Activated naive CD4-positive, alpha-beta T cell treated with anti-CD3 and anti-CD28 coated beads for 36 hours (primary cell): ENCODE results near the gene CAMTA1. TPM values are rescaled to one million over a fixed set of nuclear protein-coding genes. Genes with fewer than 3 reads are reported as not detected.

Experiments
- CTCF ChIA-PET: fragments of 350-600 bp; sonication (Branson Sonifier 250); formaldehyde crosslinking; loops from one replicate; lab custom pipeline; 2021; ENCODE audit warnings: antibody characterized with exemption; lab: Charles Lee
- DNase-seq: peaks from one replicate; pipeline ENCODE4 v3.0.0-alpha.2; 2020
- H3K27ac Mint-ChIP-seq: one replicate; pipeline ENCODE4 v1.8.0; 2021; ENCODE audit warnings: mild to moderate bottlenecking, mixed read lengths
- H3K27me3 Mint-ChIP-seq: one replicate; pipeline ENCODE4 v1.8.0; 2021; ENCODE audit warnings: low read depth, mixed read lengths
- H3K36me3 Mint-ChIP-seq: one replicate; pipeline ENCODE4 v1.8.0; 2021; ENCODE audit warnings: low read depth, mixed read lengths
- H3K4me1 Mint-ChIP-seq: one replicate; pipeline ENCODE4 v1.8.0; 2021; ENCODE audit warnings: low read depth, mixed read lengths
- H3K4me3 Mint-ChIP-seq: one replicate; pipeline ENCODE4 v1.8.0; 2021; ENCODE audit warnings: mild to moderate bottlenecking, moderate library complexity, mixed read lengths
- H3K9me3 Mint-ChIP-seq: one replicate; pipeline ENCODE4 v1.8.0; 2021; ENCODE audit warnings: mixed read lengths
- intact Hi-C: fragments of 100-400 bp; cut with micrococcal nuclease; formaldehyde crosslinking; loops from one replicate; pipeline ENCODE4 v1.15.1; 2023
- total RNA-seq, 2 experiments: library from RNA; stranded (reverse); gene quantifications; one replicate each; pipeline ENCODE4 v1.2.3, GENCODE V29; 2021

The CAMTA1 gene
- total RNA-seq, 2 experiments from 2014 or later, result 61.5 to 70.9 TPM

DNA sequence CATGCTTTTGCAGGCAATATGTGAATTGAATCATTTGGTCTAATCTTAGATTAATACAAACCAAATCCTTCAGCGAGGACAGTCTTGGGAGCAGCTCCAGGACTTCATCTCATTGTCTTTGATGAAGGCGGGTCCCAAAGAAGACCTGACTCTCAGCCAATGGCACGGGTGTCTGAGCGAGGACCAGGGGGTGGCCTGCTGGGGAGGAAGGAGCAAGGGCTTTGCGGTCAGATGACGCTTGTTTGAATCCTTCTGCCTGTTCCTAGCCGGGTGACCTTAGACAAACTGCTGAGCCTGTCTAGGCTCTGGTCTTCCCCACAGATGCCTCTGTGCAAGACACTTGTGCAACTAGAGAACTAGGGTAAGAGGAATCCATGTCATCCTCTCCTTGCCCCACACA lies 673.7 kb downstream of the CAMTA1 start:
- intact Hi-C loops, result no loop called here
- no peak for DNase-seq
- Mint-ChIP-seq H3K4me1 (no peaks in the 10 kb centered on the region), H3K9me3 (no peaks in the 10 kb centered on the region), H3K27ac (no peak overlapping the region), H3K27me3 (no peaks in the 10 kb centered on the region), H3K4me3 (no peak overlapping the region), H3K36me3 (no peaks in the 10 kb centered on the region)
- CTCF ChIA-PET, result no interaction called here

GRCh38 chr1:7459914-7460313 lies 674.7 kb downstream of the CAMTA1 start:
- Mint-ChIP-seq H3K4me3 (no peak overlapping the region), H3K27ac (no peak overlapping the region)

GRCh38 chr1:7460807-7461206 lies 675.6 kb downstream of the CAMTA1 start:
- no peaks in the 10 kb centered on the region for H3K4me1 Mint-ChIP-seq
- no peak overlapping the region for H3K4me3 Mint-ChIP-seq
- intact Hi-C loops, result no loop called here
- DNase-seq, result no peak
- H3K27ac Mint-ChIP-seq, result no peak overlapping the region
- CTCF ChIA-PET, result no interaction called here
- H3K9me3 Mint-ChIP-seq, result no peaks in the 10 kb centered on the region
- no peaks in the 10 kb centered on the region for H3K36me3 Mint-ChIP-seq
- H3K27me3 Mint-ChIP-seq, result no peaks in the 10 kb centered on the region

More at GRCh38 chr1:7459914-7460313, 674.7 kb downstream of the CAMTA1 start:
- no peak for DNase-seq
- H3K27me3 Mint-ChIP-seq, result no peaks in the 10 kb centered on the region
- H3K9me3 Mint-ChIP-seq, result no peaks in the 10 kb centered on the region
- intact Hi-C loops, result no loop called here
- H3K36me3 Mint-ChIP-seq, result no peaks in the 10 kb centered on the region
- H3K4me1 Mint-ChIP-seq, result no peaks in the 10 kb centered on the region
- CTCF ChIA-PET, result interaction anchor here (0.6 kb wide), 1 partner anchor 390 kb away, joined by 5 read pairs; no protein-coding TSS in a partner anchor

- no peak for DNase-seq
- intact Hi-C loops, result no loop called here
- H3K36me3 Mint-ChIP-seq, result no peaks in the 10 kb centered on the region
- no peaks in the 10 kb centered on the region for H3K27me3 Mint-ChIP-seq
- H3K4me3 Mint-ChIP-seq, result no peak overlapping the region
- CTCF ChIA-PET, result no interaction called here
- no peaks in the 10 kb centered on the region for H3K4me1 Mint-ChIP-seq
- H3K27ac Mint-ChIP-seq, result no peak overlapping the region
- H3K9me3 Mint-ChIP-seq, result no peaks in the 10 kb centered on the region
These were observed 677.4 kb downstream of the CAMTA1 start for GRCh38 chr1:7462617-7463016.

- H3K4me1 Mint-ChIP-seq, result no peaks in the 10 kb centered on the region
- H3K9me3 Mint-ChIP-seq, result no peaks in the 10 kb centered on the region
- CTCF ChIA-PET, result no interaction called here
- intact Hi-C loops, result no loop called here
- DNase-seq, result no peak
- no peak overlapping the region for H3K4me3 Mint-ChIP-seq
- H3K36me3 Mint-ChIP-seq, result no peaks in the 10 kb centered on the region
- no peaks in the 10 kb centered on the region for H3K27me3 Mint-ChIP-seq
- H3K27ac Mint-ChIP-seq, result no peak overlapping the region
These were observed 678.3 kb downstream of the CAMTA1 start for GRCh38 chr1:7463526-7463925.

GRCh38 chr1:7464736-7465135 lies 679.5 kb downstream of the CAMTA1 start:
- H3K27ac Mint-ChIP-seq, result no peak overlapping the region

DNA sequence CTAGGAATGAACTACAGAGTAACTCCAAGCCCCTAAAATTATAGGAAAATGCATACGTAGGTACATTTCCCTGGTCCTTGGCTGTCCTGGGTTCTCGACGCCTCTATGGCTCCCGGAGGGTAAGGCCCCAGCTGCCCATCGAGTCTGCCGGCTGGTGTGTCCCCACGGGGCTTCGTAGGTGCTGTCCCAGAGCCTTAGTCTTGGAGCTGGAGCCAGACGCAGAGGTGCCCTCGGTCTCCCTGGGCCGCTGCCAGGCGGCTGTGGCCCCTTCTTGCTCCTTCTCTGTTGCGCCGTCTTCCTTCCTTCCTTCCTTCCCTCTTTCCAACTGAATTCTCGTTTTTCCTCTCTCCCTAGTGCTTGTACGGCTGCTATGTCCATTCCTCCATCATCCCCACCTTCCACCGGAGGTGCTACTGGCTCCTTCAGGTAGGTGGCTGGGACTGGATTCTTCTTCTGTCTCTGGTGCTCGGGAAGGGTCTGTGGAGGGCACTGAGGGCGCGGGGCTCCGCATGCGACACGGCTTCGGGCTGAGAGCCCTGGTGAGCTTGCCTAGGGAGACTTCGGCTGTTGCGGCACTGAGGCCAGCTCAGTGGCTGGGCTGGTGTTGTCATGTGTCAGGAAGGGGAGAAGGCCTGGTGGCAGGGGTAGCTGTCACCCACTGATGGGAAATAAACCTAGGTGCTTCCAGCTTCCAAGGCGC lies 682.4 kb downstream of the CAMTA1 start:
- CTCF ChIA-PET, result no interaction called here
- intact Hi-C loops, result no loop called here
- no peak overlapping the region for H3K4me3 Mint-ChIP-seq
- no peak for DNase-seq
- no peak overlapping the region for H3K27ac Mint-ChIP-seq
- no peaks in the 10 kb centered on the region for H3K27me3 Mint-ChIP-seq
- H3K4me1 Mint-ChIP-seq, result no peaks in the 10 kb centered on the region
- H3K36me3 Mint-ChIP-seq, result no peaks in the 10 kb centered on the region
- H3K9me3 Mint-ChIP-seq, result no peaks in the 10 kb centered on the region

More at GRCh38 chr1:7464736-7465135, 679.5 kb downstream of the CAMTA1 start:
- Mint-ChIP-seq H3K36me3 (no peaks in the 10 kb centered on the region), H3K27me3 (no peaks in the 10 kb centered on the region), H3K9me3 (no peaks in the 10 kb centered on the region), H3K4me1 (no peaks in the 10 kb centered on the region), H3K4me3 (no peak overlapping the region)
- no peak for DNase-seq
- intact Hi-C loops, result no loop called here
- CTCF ChIA-PET, result no interaction called here

- Mint-ChIP-seq H3K4me3 (no peak overlapping the region), H3K27me3 (no peaks in the 10 kb centered on the region), H3K4me1 (no peaks in the 10 kb centered on the region), H3K27ac (no peak overlapping the region), H3K36me3 (no peaks in the 10 kb centered on the region), H3K9me3 (no peaks in the 10 kb centered on the region)
- no peak for DNase-seq
- intact Hi-C loops, result no loop called here
- CTCF ChIA-PET, result no interaction called here
These were observed 683.0 kb downstream of the CAMTA1 start for GRCh38 chr1:7468248-7468647.

GRCh38 chr1:7469255-7469938 lies 684.1 kb downstream of the CAMTA1 start:
- no peak overlapping the region for H3K4me3 Mint-ChIP-seq
- no peaks in the 10 kb centered on the region for H3K4me1 Mint-ChIP-seq
- H3K27me3 Mint-ChIP-seq, result no peaks in the 10 kb centered on the region
- no peak overlapping the region for H3K27ac Mint-ChIP-seq
- CTCF ChIA-PET, result no interaction called here
- intact Hi-C loops, result no loop called here
- H3K9me3 Mint-ChIP-seq, result no peaks in the 10 kb centered on the region
- no peak for DNase-seq
- H3K36me3 Mint-ChIP-seq, result no peaks in the 10 kb centered on the region

DNA sequence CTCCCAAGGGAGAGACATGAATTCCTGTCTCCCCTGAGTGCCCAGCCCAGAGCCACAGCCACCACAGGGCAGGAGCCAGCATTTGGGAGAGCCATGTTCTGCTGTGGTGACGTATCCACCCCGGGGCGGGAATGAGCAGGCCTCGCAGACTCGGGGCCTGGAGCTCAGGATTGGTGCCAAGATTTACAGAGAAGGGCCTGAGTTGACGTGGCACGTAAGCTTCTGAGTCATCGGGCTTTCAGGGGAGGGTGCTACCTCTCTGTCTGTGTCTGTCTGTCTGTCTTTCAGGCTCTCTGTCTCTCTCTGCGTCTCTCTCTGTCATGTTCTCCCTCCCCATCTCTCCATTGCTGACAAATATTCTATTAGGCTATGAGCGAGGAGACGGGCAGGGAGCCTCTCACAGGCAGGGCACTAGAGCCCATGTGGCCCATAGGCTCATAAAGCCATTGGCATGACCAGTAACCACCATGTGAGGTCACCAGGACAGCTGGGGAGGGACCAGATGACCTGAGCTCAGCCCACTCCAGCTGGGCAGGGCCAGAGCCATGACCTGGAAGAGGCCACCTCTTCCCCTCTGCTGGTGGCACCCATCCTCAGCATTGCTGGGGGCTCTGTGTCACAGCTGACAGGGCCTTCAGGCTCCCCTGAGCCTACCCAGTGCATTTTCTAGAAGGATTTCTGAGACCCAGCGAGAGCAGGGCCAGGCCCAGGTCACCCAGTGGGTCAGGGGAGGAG lies 685.8 kb downstream of the CAMTA1 start:
- intact Hi-C loops, result no loop called here
- H3K27me3 Mint-ChIP-seq, result no peaks in the 10 kb centered on the region
- no peaks in the 10 kb centered on the region for H3K4me1 Mint-ChIP-seq
- H3K9me3 Mint-ChIP-seq, result no peaks in the 10 kb centered on the region
- no peak overlapping the region for H3K4me3 Mint-ChIP-seq
- DNase-seq, result no peak
- CTCF ChIA-PET, result no interaction called here
- H3K36me3 Mint-ChIP-seq, result no peaks in the 10 kb centered on the region
- H3K27ac Mint-ChIP-seq, result no peak overlapping the region

DNA sequence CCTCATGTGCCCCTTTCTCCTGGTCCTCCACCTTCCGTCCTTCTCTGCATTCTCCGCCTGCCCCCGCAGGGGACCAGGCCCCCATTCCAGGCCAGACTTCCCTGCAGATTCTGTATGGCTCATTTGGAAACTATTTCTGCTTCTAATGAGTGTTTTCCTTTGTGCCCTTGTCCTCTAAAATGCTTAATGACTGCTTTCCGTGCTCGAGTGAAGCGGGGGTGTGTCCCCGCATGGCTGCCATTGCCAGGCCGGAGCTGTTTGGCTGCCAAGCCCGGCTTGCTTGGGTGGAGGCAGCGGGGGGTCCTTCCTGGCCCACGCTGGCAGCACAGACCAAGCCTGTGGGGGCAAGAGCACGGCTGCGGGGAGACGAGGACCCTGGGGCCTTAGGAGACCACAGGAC lies 686.6 kb downstream of the CAMTA1 start:
- no peaks in the 10 kb centered on the region for H3K27me3 Mint-ChIP-seq
- no peaks in the 10 kb centered on the region for H3K36me3 Mint-ChIP-seq
- no peak overlapping the region for H3K4me3 Mint-ChIP-seq
- CTCF ChIA-PET, result no interaction called here
- no peak for DNase-seq
- intact Hi-C loops, result no loop called here
- H3K4me1 Mint-ChIP-seq, result no peaks in the 10 kb centered on the region
- no peaks in the 10 kb centered on the region for H3K9me3 Mint-ChIP-seq
- no peak overlapping the region for H3K27ac Mint-ChIP-seq

DNA sequence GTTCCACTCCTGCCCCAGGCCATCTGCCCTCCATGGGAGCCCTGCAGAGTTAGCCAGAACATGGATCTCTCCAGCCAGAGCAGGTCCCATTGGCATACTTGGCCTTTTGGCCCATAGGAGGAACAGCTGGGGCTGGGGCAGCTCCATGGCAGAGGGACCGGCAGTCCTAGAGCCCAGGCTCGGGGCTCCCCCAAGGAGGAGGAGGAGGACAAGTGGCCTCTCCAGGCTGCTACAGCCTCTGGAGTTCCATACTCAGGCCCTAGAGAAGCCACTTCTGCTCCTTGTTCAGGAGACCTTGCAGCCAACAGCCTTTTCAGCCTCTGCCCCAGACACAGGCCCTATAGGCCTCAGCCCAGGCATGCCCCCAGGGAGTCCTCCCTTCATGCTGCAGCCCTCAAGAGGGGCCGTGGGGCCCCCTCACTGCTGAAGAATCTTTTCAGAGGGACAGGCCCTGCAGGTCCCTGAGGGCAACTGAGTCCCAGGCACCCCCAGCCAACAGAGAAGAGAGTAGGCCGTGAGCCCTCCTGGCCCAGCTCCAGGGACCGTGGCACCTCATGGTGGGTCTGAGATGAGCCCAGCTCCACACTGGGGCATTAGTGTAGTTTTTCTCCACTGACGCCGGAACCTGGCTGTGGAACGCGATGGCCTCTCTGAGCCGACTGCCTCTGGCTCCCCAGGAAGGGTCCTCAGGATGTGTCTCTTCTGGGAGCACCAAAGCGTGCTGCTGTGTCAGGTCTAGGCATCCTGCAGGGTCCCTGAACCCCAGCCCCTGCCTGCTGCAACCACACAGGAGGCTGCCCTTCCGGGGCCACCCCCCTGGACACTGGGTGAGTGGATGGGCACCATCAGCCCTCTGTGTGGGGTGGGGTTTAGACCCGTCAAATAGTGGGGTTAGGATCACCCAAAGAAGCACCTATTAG lies 688.2 kb downstream of the CAMTA1 start:
- CTCF ChIA-PET, result no interaction called here
- Mint-ChIP-seq H3K4me3 (no peak overlapping the region), H3K9me3 (no peaks in the 10 kb centered on the region), H3K27ac (no peak overlapping the region), H3K27me3 (no peaks in the 10 kb centered on the region), H3K4me1 (no peaks in the 10 kb centered on the region), H3K36me3 (no peaks in the 10 kb centered on the region)
- intact Hi-C loops, result no loop called here
- no peak for DNase-seq
